Astrocyte of the cerebellum (primary cell): ENCODE results near the gene IDS.

Source experiments
- DNase-seq: peaks from one replicate; pipeline ENCODE4 v3.0.0-alpha.2; 2011; ENCODE audit warnings: low read depth
- H3K4me3 ChIP-seq: 2 replicates; pipeline ENCODE4 v1.5.1; 2011; ENCODE audit warnings: mild to moderate bottlenecking, low read depth, low read length, moderate library complexity
- CTCF ChIP-seq: IDR thresholded peaks from 2 replicates; pipeline ENCODE4 v1.5.1; 2012; ENCODE audit warnings: low read length, low read depth, moderate library complexity, mild to moderate bottlenecking; ENCODE audit errors: missing control alignments
- in situ Hi-C: cut with HindIII; loops from 2 replicates; pipeline ENCODE4 v1.10.0; 2017; ENCODE audit warnings: low sequenced_read_pairs

IDS gene

GRCh38 chrX:149499766-149500165, 5.3 kb downstream of the IDS start:
- in situ Hi-C loops: no loop called here
- H3K4me3 ChIP-seq: no peak overlapping the region
- TF ChIP-seq CTCF: no peak

GRCh38 chrX:149498767-149499166, 6.3 kb downstream of the IDS start:
- H3K4me3 ChIP-seq: no peak overlapping the region
- in situ Hi-C loops: no loop called here
- DNase-seq: no peak
- no peak for TF ChIP-seq CTCF

More at GRCh38 chrX:149499766-149500165, 5.3 kb downstream of the IDS start:
- no peak for DNase-seq

GRCh38 chrX:149497626-149498025, 7.5 kb downstream of the IDS start:
- TF ChIP-seq CTCF: no peak
- in situ Hi-C loops: no loop called here
- DNase-seq: peak; percentile 28
- no peak overlapping the region for H3K4me3 ChIP-seq

GRCh38 chrX:149497054-149497453, 8.1 kb downstream of the IDS start:
- in situ Hi-C loops: no loop called here
- no peak for DNase-seq
- TF ChIP-seq CTCF: no peak
- no peak overlapping the region for H3K4me3 ChIP-seq

- peak; percentile 54 for DNase-seq
- H3K4me3 ChIP-seq: no peak overlapping the region
- no peak for TF ChIP-seq CTCF
- in situ Hi-C loops: no loop called here
These were observed 9.5 kb downstream of the IDS start for GRCh38 chrX:149495573-149496071.

GRCh38 chrX:149494844-149495565, 10.1 kb downstream of the IDS start:
- TF ChIP-seq CTCF: no peak
- no peak for DNase-seq
- H3K4me3 ChIP-seq: no peak overlapping the region
- in situ Hi-C loops: no loop called here
